Measurements from ENCODE around the gene APBB2. TPM values are rescaled to one million over a fixed set of nuclear protein-coding genes. Genes with fewer than 3 reads are reported as not detected.

Gene APBB2
- total RNA-seq, 2 donors from 2014 or later: 56.1 to 64.8 TPM

DNA sequence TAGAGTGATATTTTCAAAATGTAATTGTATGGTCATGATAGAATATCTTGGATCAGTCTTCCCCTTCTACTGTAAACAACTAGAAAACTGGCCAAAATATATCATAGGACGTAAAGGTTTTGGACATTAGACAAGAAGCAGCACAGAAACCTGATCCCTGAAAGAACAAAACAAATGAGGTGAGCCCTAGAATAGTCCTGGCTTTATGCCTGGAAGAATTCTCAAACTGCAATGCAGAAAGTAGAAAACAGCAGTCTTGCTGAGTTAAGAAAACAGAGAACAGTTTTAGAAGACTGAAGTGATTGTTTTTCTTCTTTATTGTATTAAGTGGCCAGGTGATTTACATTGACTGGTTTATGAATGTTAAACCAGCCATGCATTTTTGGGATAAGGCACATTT lies 445.1 kb downstream of the APBB2 start:
- Histone ChIP-seq H3K4me1 (ENCODE audit: control insufficient read depth, insufficient read depth, low read length) (no peaks in the 10 kb centered on the region), H3K9ac (ENCODE audit: extremely low read depth, low read length, poor library complexity, severe bottlenecking) (no peak overlapping the region), H3K4me3 (ENCODE audit: low read length) (no peak overlapping the region), H3K27me3 (ENCODE audit: control insufficient read depth, insufficient read depth, low read length, poor library complexity, severe bottlenecking) (no peaks in the 10 kb centered on the region), H3K9me3 (ENCODE audit: control insufficient read depth, low read length) (no peaks in the 10 kb centered on the region), H3K27ac (ENCODE audit: low read depth, low read length) (no peak overlapping the region), H3K36me3 (ENCODE audit: control insufficient read depth, insufficient read depth, low read length) (no peaks in the 10 kb centered on the region)
- Mint-ChIP-seq H3K27me3 (ENCODE audit: insufficient read depth) (no peaks in the 10 kb centered on the region), H3K36me3 (ENCODE audit: low read depth) (peaks cover 15% of the 10 kb centered on the region), H3K4me1 (no peaks in the 10 kb centered on the region), H3K9me3 (no peaks in the 10 kb centered on the region), H3K4me3 (no peak overlapping the region), H3K27ac (no peak overlapping the region)
- TF ChIP-seq, protein P1, sequence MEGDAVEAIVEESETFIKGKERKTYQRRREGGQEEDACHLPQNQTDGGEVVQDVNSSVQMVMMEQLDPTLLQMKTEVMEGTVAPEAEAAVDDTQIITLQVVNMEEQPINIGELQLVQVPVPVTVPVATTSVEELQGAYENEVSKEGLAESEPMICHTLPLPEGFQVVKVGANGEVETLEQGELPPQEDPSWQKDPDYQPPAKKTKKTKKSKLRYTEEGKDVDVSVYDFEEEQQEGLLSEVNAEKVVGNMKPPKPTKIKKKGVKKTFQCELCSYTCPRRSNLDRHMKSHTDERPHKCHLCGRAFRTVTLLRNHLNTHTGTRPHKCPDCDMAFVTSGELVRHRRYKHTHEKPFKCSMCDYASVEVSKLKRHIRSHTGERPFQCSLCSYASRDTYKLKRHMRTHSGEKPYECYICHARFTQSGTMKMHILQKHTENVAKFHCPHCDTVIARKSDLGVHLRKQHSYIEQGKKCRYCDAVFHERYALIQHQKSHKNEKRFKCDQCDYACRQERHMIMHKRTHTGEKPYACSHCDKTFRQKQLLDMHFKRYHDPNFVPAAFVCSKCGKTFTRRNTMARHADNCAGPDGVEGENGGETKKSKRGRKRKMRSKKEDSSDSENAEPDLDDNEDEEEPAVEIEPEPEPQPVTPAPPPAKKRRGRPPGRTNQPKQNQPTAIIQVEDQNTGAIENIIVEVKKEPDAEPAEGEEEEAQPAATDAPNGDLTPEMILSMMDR (conservative IDR thresholded peaks at IDR 0.05): no peak
- no peak for DNase-seq
- WGBS, 2 experiments (ENCODE audit: insufficient coverage in 1 of 2, insufficient read length in 1 of 2): 95 to 100% methylated on average over 1 of the region's 1 CpG

DNA sequence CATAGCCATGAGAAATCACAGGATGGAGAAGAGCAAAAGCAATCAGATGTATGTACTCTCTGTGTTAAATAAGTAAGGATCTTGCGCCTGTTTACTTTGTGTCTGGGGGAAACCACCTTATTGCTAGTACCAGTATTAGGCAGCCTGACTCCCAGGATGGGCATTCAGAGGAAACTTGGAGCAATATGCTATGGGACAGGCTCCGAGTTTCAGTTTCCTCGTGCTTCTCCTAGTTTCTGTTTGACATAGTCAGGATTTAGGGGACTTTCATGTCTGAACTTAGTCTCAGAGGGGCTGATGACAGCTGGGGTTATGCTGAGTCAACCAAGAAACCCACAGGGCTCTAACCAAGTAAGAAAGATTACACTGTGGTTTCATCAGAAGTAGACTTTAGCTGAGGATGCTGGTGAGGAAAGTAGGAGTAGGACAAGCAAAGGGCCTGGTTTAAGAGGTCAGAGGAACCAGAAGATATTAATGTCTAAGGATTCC lies 451.1 kb downstream of the APBB2 start:
- Histone ChIP-seq H3K9me3 (ENCODE audit: control insufficient read depth, low read length) (no peaks in the 10 kb centered on the region), H3K4me3 (ENCODE audit: low read length) (no peak overlapping the region), H3K9ac (ENCODE audit: extremely low read depth, low read length, poor library complexity, severe bottlenecking) (no peak overlapping the region), H3K27me3 (ENCODE audit: control insufficient read depth, insufficient read depth, low read length, poor library complexity, severe bottlenecking) (no peaks in the 10 kb centered on the region), H3K27ac (ENCODE audit: low read depth, low read length) (no peak overlapping the region), H3K4me1 (ENCODE audit: control insufficient read depth, insufficient read depth, low read length) (no peaks in the 10 kb centered on the region), H3K36me3 (ENCODE audit: control insufficient read depth, insufficient read depth, low read length) (peaks cover 15% of the 10 kb centered on the region)
- DNase-seq: no peak
- 97% methylated on average over 3 of the region's 3 CpGs for WGBS, 2 experiments (ENCODE audit: insufficient coverage in 1 of 2, insufficient read length in 1 of 2)
- Mint-ChIP-seq H3K9me3 (no peaks in the 10 kb centered on the region), H3K27me3 (ENCODE audit: insufficient read depth) (no peaks in the 10 kb centered on the region), H3K27ac (no peak overlapping the region), H3K36me3 (ENCODE audit: low read depth) (peaks cover 22% of the 10 kb centered on the region), H3K4me1 (no peaks in the 10 kb centered on the region), H3K4me3 (no peak overlapping the region)
- TF ChIP-seq, protein P1 (conservative IDR thresholded peaks at IDR 0.05): no peak

Other genes with a start within 250 kb of the APBB2 start
- gene UCHL1, start 42.4 kb upstream of the APBB2 start, total RNA-seq: 100 to 1,000 TPM; 390 to 562 TPM

Measured in endodermal cell (in vitro differentiated cells).